Measurements from ENCODE around the gene SLC15A4. TPM values are rescaled to one million over a fixed set of nuclear protein-coding genes. Genes with fewer than 3 reads are reported as not detected.

Gene SLC15A4
- total RNA-seq, 3 donors from 2014 or later (not counting 1 experiment from before 2014, with no cell fraction given) = 176 to 306 (median 250) TPM

- Histone ChIP-seq H3K4me1 (ENCODE audit: control insufficient read depth, insufficient read depth, low read length) (peaks cover 82% of the 10 kb centered on the region), H3K27ac (ENCODE audit: low read length) (peak overlapping the region; percentile 97), H3K9me3 (ENCODE audit: control insufficient read depth, insufficient read depth, low read length) (no peaks in the 10 kb centered on the region), H3K36me3 (ENCODE audit: control insufficient read depth, insufficient read depth, low read length) (peaks cover 18% of the 10 kb centered on the region), H3K4me3 (ENCODE audit: low read length) (peak overlapping the region; percentile 22), H3K27me3 (ENCODE audit: control insufficient read depth, insufficient read depth, low read length) (no peaks in the 10 kb centered on the region)
- ATAC-seq (peak; percentile 16 to 46 (median 41)), DNase-seq (peak; percentile 43 to 66)
- TF ChIP-seq CTCF (IDR thresholded peaks at IDR 0.05) = no peak
- H3K27ac Mint-ChIP-seq = peak overlapping the region; percentile 99
- peak overlapping the region; percentile 88 for H3K4me3 Mint-ChIP-seq
- no peaks in the 10 kb centered on the region for H3K9me3 Mint-ChIP-seq
- peaks cover 88 to 95% of the 10 kb centered on the region in 2 donors for H3K4me1 Mint-ChIP-seq
- H3K36me3 Mint-ChIP-seq = peaks cover 24% of the 10 kb centered on the region
- H3K27me3 Mint-ChIP-seq (ENCODE audit: low read depth in 2 of 2) = no peaks in the 10 kb centered on the region
- intact Hi-C loops (cut with micrococcal nuclease) = loop anchor here (1.0 to 5.0 kb wide), 3 partner anchors 10 to 67 kb away; no protein-coding TSS in a partner anchor
- 68% methylated on average over 23 of the region's 25 CpGs for WGBS (ENCODE audit: insufficient coverage)
Observed at GRCh38 chr12:128814411-128815261, 9.1 kb downstream of the SLC15A4 start.

- H3K27ac ChIP-seq (ENCODE audit: low read length) = peak overlapping the region; percentile 97
- peak; percentile 52 to 62 for DNase-seq
- H3K27me3 ChIP-seq (ENCODE audit: control insufficient read depth, insufficient read depth, low read length) = no peaks in the 10 kb centered on the region
- Mint-ChIP-seq H3K4me1 (peaks cover 87 to 92% of the 10 kb centered on the region in 2 donors), H3K9me3 (no peaks in the 10 kb centered on the region), H3K4me3 (peak overlapping the region; percentile 88), H3K27me3 (ENCODE audit: low read depth in 2 of 2) (no peaks in the 10 kb centered on the region), H3K36me3 (peaks cover 26% of the 10 kb centered on the region), H3K27ac (peak overlapping the region; percentile 99)
- peaks cover 21% of the 10 kb centered on the region for H3K36me3 ChIP-seq (ENCODE audit: control insufficient read depth, insufficient read depth, low read length)
- peak; percentile 52 to 70 (median 63) for ATAC-seq
- TF ChIP-seq CTCF (IDR thresholded peaks at IDR 0.05) = no peak
- WGBS (ENCODE audit: insufficient coverage) = 68% methylated on average over 10 of the region's 10 CpGs
- intact Hi-C loops (cut with micrococcal nuclease) = loop anchor here (1.0 to 5.0 kb wide), 3 partner anchors 10 to 67 kb away; no protein-coding TSS in a partner anchor
- H3K9me3 ChIP-seq (ENCODE audit: control insufficient read depth, insufficient read depth, low read length) = no peaks in the 10 kb centered on the region
- peak overlapping the region; percentile 22 for H3K4me3 ChIP-seq (ENCODE audit: low read length)
- peaks cover 79% of the 10 kb centered on the region for H3K4me1 ChIP-seq (ENCODE audit: control insufficient read depth, insufficient read depth, low read length)
Observed at GRCh38 chr12:128813883-128814282, 9.9 kb downstream of the SLC15A4 start.

GRCh38 chr12:128813392-128813791 is 10.4 kb downstream of the SLC15A4 start:
- DNase-seq (no peak), ATAC-seq (no peak)
- peak overlapping the region; percentile 97 for H3K27ac ChIP-seq (ENCODE audit: low read length)
- WGBS (ENCODE audit: insufficient coverage) = 95% methylated on average over 10 of the region's 10 CpGs
- peak overlapping the region; percentile 88 for H3K4me3 Mint-ChIP-seq
- intact Hi-C loops (cut with micrococcal nuclease) = loop anchor here (5.0 kb wide), 1 partner anchor 66 kb away; no protein-coding TSS in a partner anchor
- H3K9me3 Mint-ChIP-seq = no peaks in the 10 kb centered on the region
- peaks cover 31% of the 10 kb centered on the region for H3K36me3 Mint-ChIP-seq
- TF ChIP-seq CTCF (IDR thresholded peaks at IDR 0.05) = no peak
- peaks cover 75% of the 10 kb centered on the region for H3K4me1 ChIP-seq (ENCODE audit: control insufficient read depth, insufficient read depth, low read length)
- H3K4me1 Mint-ChIP-seq = peaks cover 87% of the 10 kb centered on the region in 2 donors
- H3K27me3 ChIP-seq (ENCODE audit: control insufficient read depth, insufficient read depth, low read length) = no peaks in the 10 kb centered on the region
- H3K27ac Mint-ChIP-seq = peak overlapping the region; percentile 99
- H3K36me3 ChIP-seq (ENCODE audit: control insufficient read depth, insufficient read depth, low read length) = peaks cover 26% of the 10 kb centered on the region
- no peak overlapping the region for H3K4me3 ChIP-seq (ENCODE audit: low read length)
- H3K27me3 Mint-ChIP-seq (ENCODE audit: low read depth in 2 of 2) = no peaks in the 10 kb centered on the region
- no peaks in the 10 kb centered on the region for H3K9me3 ChIP-seq (ENCODE audit: control insufficient read depth, insufficient read depth, low read length)

Measured in natural killer cell (primary cell).